Measurements from ENCODE around the gene UBE2F.

- TF ChIP-seq CTCF (conservative IDR thresholded peaks at IDR 0.05; ENCODE audit: low read length) (no peak), EZH2phosphoT487 (IDR thresholded peaks at IDR 0.05; ENCODE audit: borderline replicate concordance, low read depth, low read length) (no peak)
Observed at GRCh38 chr2:237919593-237919992, 47.2 kb upstream of the UBE2F start.
